IMR-90 (cell line): ENCODE measurements around the gene DEF6. TPM values are rescaled to one million over a fixed set of nuclear protein-coding genes. Genes with fewer than 3 reads are reported as not detected.

Experiments
- ATAC-seq: fragments of 200-7000 bp; cut with Tn5 transposase; 2 replicates; pipeline ENCODE4 v1.9.1; 2020; ENCODE audit warnings: low read depth, mild to moderate bottlenecking, moderate library complexity
- BruUV-seq: library from RNA; stranded (reverse); fragments of 400-500 nt; replicated peaks from 2 replicates; lab custom pipeline; 2021; lab: Mats Ljungman, UMichigan
- CTCF ChIA-PET: fragments of 300-600 bp; formaldehyde crosslinking; extraction: SDS; loops from one replicate; lab custom pipeline; 2021; ENCODE audit warnings: antibody characterized with exemption; lab: Yijun Ruan, JAX
- POLR2A ChIA-PET: fragments of 300-600 bp; sonication (Branson Sonifier 250); formaldehyde crosslinking; loops from one replicate; lab custom pipeline; 2022; ENCODE audit warnings: antibody characterized with exemption; ENCODE audit not compliant: unreplicated experiment; lab: Charles Lee
- DNase-seq: peaks from one replicate; pipeline ENCODE4 v3.0.0; 2013
- H2AFZ ChIP-seq: replicated peaks from 2 replicates; pipeline ENCODE3; 2013; ENCODE audit warnings: low read length, mild to moderate bottlenecking; ENCODE audit not compliant: poor library complexity
- H2AK5ac ChIP-seq: 2 replicates; pipeline ENCODE4 v1.6.1; 2013; ENCODE audit warnings: low read depth, low read length, inconsistent platforms
- H2AK9ac ChIP-seq: replicated peaks from 2 replicates; pipeline ENCODE3; 2013; ENCODE audit warnings: mild to moderate bottlenecking, low read depth, low read length, moderate library complexity; ENCODE audit not compliant: poor library complexity
- H2BK120ac ChIP-seq: 2 replicates; pipeline ENCODE4 v1.6.1; 2013; ENCODE audit warnings: low read depth, low read length, inconsistent platforms
- H2BK15ac ChIP-seq: 3 replicates; pipeline ENCODE4 v1.6.1; 2013; ENCODE audit warnings: low read depth, low read length, inconsistent platforms
- H2BK20ac ChIP-seq: 2 replicates; pipeline ENCODE4 v1.6.1; 2013; ENCODE audit warnings: low read depth, mild to moderate bottlenecking, inconsistent platforms, low read length, moderate library complexity
- H2BK5ac ChIP-seq: 2 replicates; pipeline ENCODE4 v1.6.1; 2013; ENCODE audit warnings: mild to moderate bottlenecking, low read depth, low read length, inconsistent platforms; ENCODE audit not compliant: poor library complexity, severe bottlenecking
- H3K14ac ChIP-seq: replicated peaks from 2 replicates; pipeline ENCODE4 v1.6.1; 2013; ENCODE audit warnings: low read depth, low read length, inconsistent platforms
- H3K18ac ChIP-seq: 2 replicates; pipeline ENCODE4 v1.6.1; 2013; ENCODE audit warnings: low read depth, low read length, control low read depth
- H3K23ac ChIP-seq: 2 replicates; pipeline ENCODE4 v1.6.1; 2013; ENCODE audit warnings: low read depth, low read length, inconsistent platforms
- H3K27ac ChIP-seq: 2 replicates; pipeline ENCODE4 v1.5.1; 2013; ENCODE audit warnings: mild to moderate bottlenecking, control low read depth, low read length; ENCODE audit not compliant: insufficient read depth
- H3K27me3 ChIP-seq: 2 replicates; pipeline ENCODE4 v1.6.1; 2013; ENCODE audit warnings: low read length; ENCODE audit not compliant: control insufficient read depth, insufficient read depth
- H3K36me3 ChIP-seq: 2 replicates; pipeline ENCODE4 v1.6.1; 2013; ENCODE audit warnings: low read length, mixed read lengths; ENCODE audit not compliant: control insufficient read depth, insufficient read depth
- H3K4ac ChIP-seq: 2 replicates; pipeline ENCODE4 v1.6.1; 2013; ENCODE audit warnings: low read depth, low read length, inconsistent platforms
- H3K4me1 ChIP-seq: 2 replicates; pipeline ENCODE4 v1.6.1; 2013; ENCODE audit warnings: low read length, mixed read lengths; ENCODE audit not compliant: control insufficient read depth, insufficient read depth
- H3K4me2 ChIP-seq: 2 replicates; pipeline ENCODE4 v1.6.1; 2013; ENCODE audit warnings: low read depth, mild to moderate bottlenecking, control low read depth, low read length, moderate library complexity
- H3K4me3 ChIP-seq: 2 replicates; pipeline ENCODE4 v1.5.1; 2013; ENCODE audit warnings: low read depth, mild to moderate bottlenecking, control low read depth, low read length, moderate library complexity; ENCODE audit not compliant: insufficient read depth
- H3K56ac ChIP-seq: 2 replicates; pipeline ENCODE4 v1.6.1; 2013; ENCODE audit warnings: low read length, inconsistent platforms; ENCODE audit not compliant: insufficient read depth; ENCODE audit errors: extremely low read depth
- H3K79me1 ChIP-seq, 2 experiments: 2 replicates each; pipeline ENCODE4 v1.6.1; 2013; ENCODE audit warnings: low read length in 2 of 2, inconsistent platforms in 1 of 2, low read depth in 1 of 2
- H3K9ac ChIP-seq: 2 replicates; pipeline ENCODE4 v1.6.1; 2013; ENCODE audit warnings: low read depth, low read length, control low read depth
- H3K9me1 ChIP-seq: 2 replicates; pipeline ENCODE4 v1.6.1; 2013; ENCODE audit warnings: low read length, inconsistent platforms; ENCODE audit not compliant: insufficient read depth
- H3K9me3 ChIP-seq: 2 replicates; pipeline ENCODE4 v1.6.1; 2013; ENCODE audit warnings: low read length; ENCODE audit not compliant: control insufficient read depth, insufficient read depth
- H4K20me1 ChIP-seq: 2 replicates; pipeline ENCODE4 v1.6.1; 2013; ENCODE audit warnings: low read length, inconsistent platforms; ENCODE audit not compliant: insufficient read depth
- H4K5ac ChIP-seq: 2 replicates; pipeline ENCODE4 v1.6.1; 2013; ENCODE audit warnings: mild to moderate bottlenecking, low read depth, low read length, control low read depth
- H4K8ac ChIP-seq, 2 experiments: 2 replicates each; pipeline ENCODE4 v1.6.1; 2013; ENCODE audit warnings: low read depth in 2 of 2, low read length in 2 of 2, control low read depth in 1 of 2, inconsistent platforms in 1 of 2
- H4K91ac ChIP-seq: 2 replicates; pipeline ENCODE4 v1.6.1; 2013; ENCODE audit warnings: low read depth, low read length, inconsistent platforms; ENCODE audit not compliant: insufficient read depth
- BHLHE40 ChIP-seq: fragments of 150-350 bp; IDR thresholded peaks from 2 replicates; pipeline ENCODE4 v1.6.1; 2016; ENCODE audit warnings: mild to moderate bottlenecking, low read depth, low read length
- CHD1 ChIP-seq: IDR thresholded peaks from 2 replicates; pipeline ENCODE4 v1.6.1; 2012; ENCODE audit warnings: low read depth, low read length, improper control_type of control experiment
- NFE2L2 ChIP-seq: fragments of 150-350 bp; IDR thresholded peaks from 2 replicates; pipeline ENCODE4 v1.6.1; 2016; ENCODE audit warnings: low read depth, mild to moderate bottlenecking, low read length
- POLR2A ChIP-seq: IDR thresholded peaks from 2 replicates; pipeline ENCODE4 v1.6.1; 2012; ENCODE audit warnings: mild to moderate bottlenecking, low read depth, low read length
- WGBS, 2 experiments: methylation state at CpG; one replicate each; pipeline versions ENCODE4 v1.1.5 to v1.1.7; 2013; ENCODE audit warnings: missing lambda C conversion rate in 2 of 2; ENCODE audit not compliant: insufficient read length in 1 of 2; ENCODE audit errors: extremely low coverage in 2 of 2; 5-methylcytosine and 5-hydroxymethylcytosine counted together
- dilution Hi-C: fragments of 300-500 bp; cut with HindIII; formaldehyde crosslinking; loops from one replicate; pipeline ENCODE4 v1.14.3; 2018; ENCODE audit warnings: low sequenced_read_pairs; ENCODE audit not compliant: unreplicated experiment
- in situ Hi-C: fragments of 300-500 bp; cut with MboI; formaldehyde crosslinking; loops from 3 replicates; pipeline ENCODE4 v1.14.3; 2019; ENCODE audit warnings: low sequenced_read_pairs, inconsistent platforms, mixed read lengths
- intact Hi-C: fragments of 100-400 bp; cut with micrococcal nuclease; formaldehyde crosslinking; loops from 2 replicates; pipeline ENCODE4 v1.10.0; 2022
- polyA plus RNA-seq, 3 experiments: library from polyadenylated mRNA; depleted of rRNA; stranded (reverse); fragments of >200 nt; gene quantifications; 2 replicates each; pipeline ENCODE4 v1.2.3, GENCODE V29; 2012; ENCODE audit warnings: low replicate concordance in 1 of 3
- total RNA-seq: library from RNA; depleted of rRNA; stranded (reverse); fragments of >200 nt; gene quantifications from 2 replicates; pipeline ENCODE4 v1.2.3, GENCODE V29; 2012; rRNA removed

The DEF6 gene
- total and polyA plus RNA-seq, 2 of the 4 experiments (the other 2 are of a cell fraction), result 2.5 to 4.2 TPM

GRCh38 chr6:35370124-35370741 lies 72.6 kb downstream of the DEF6 start (continued):
- peak; percentile 41 for TF ChIP-seq BHLHE40
- peak; percentile 63 for TF ChIP-seq POLR2A

GRCh38 chr6:35370785-35371493 lies 73.3 kb downstream of the DEF6 start:
- Histone ChIP-seq H4K91ac (peak overlapping the region; percentile 97), H2AK9ac (peak overlapping the region; percentile 96), H3K14ac (peak overlapping the region; percentile 50), H2BK15ac (peak overlapping the region; percentile 95), H3K23ac (peak overlapping the region; percentile 91; the same call in 1 of the 2 replicates), H2BK120ac (peak overlapping the region; percentile 97), H4K5ac (peak overlapping the region; percentile 45; the same call in 1 of the 2 replicates), H3K4me2 (peak overlapping the region; percentile 3; the same call in 1 of the 2 replicates), H2BK20ac (peak overlapping the region; percentile 95), H4K8ac (peak overlapping the region; percentile 14 to 92), H2BK5ac (peak overlapping the region; percentile 97), H2AK5ac (peak overlapping the region; percentile 98), H3K27me3 (no peaks in the 10 kb centered on the region), H4K20me1 (peaks cover 13% of the 10 kb centered on the region), H3K4ac (peak overlapping the region; percentile 98), H3K4me3 (no peak overlapping the region), H3K56ac (no peak overlapping the region), H3K4me1 (peaks cover 28% of the 10 kb centered on the region), H3K18ac (peak overlapping the region; percentile 8), H3K27ac (peak overlapping the region; percentile 76), H3K9ac (no peak overlapping the region), H3K36me3 (peaks cover 9% of the 10 kb centered on the region), H3K9me1 (peaks cover 37% of the 10 kb centered on the region), H3K9me3 (no peaks in the 10 kb centered on the region), H2AFZ (peak overlapping the region; percentile 85), H3K79me1 (peaks cover 53 to 90% of the 10 kb centered on the region in 2 experiments)
- ATAC-seq, result peak; percentile 7; the same call in 1 of the 2 replicates
- POLR2A ChIA-PET, result no interaction called here
- DNase-seq, result peak; percentile 57
- dilution Hi-C loops, result no loop called here
- in situ Hi-C loops, result no loop called here
- CTCF ChIA-PET, result interaction anchor here (0.7 to 1.6 kb wide), 3 partner anchors 15 to 49 kb away, joined by 3 to 4 read pairs (median 4); no protein-coding TSS in a partner anchor
- peak; percentile 66; the same call in 1 of the 2 replicates for TF ChIP-seq NFE2L2
- no peak for TF ChIP-seq CHD1
- intact Hi-C loops, result no loop called here
- 97% methylated on average over 5 of the region's 9 CpGs; no CpG with 5 or more reads in 1 of the 2 experiments for WGBS, 2 experiments
- BruUV-seq, result no TSS peak

Other genes with a start within 250 kb of the DEF6 start
- gene TCP11, start 156.5 kb upstream of the DEF6 start, total RNA-seq, result 0.36 and 0.56 TPM in 2 replicates
- 0.30 and 0.34 TPM in 2 replicates for gene TCP11, start 156.5 kb upstream of the DEF6 start, polyA plus RNA-seq (2012; rRNA removed)
- gene SCUBE3, start 83.9 kb upstream of the DEF6 start, total RNA-seq, result 19.9 and 21.1 TPM in 2 replicates
- 41.5 and 45.5 TPM in 2 replicates for gene SCUBE3, start 83.9 kb upstream of the DEF6 start, polyA plus RNA-seq (2012; rRNA removed)
- gene ZNF76, start 38.1 kb upstream of the DEF6 start, total RNA-seq, result 15.3 and 19.9 TPM in 2 replicates
- 21.1 and 22.5 TPM in 2 replicates for gene ZNF76, start 38.1 kb upstream of the DEF6 start, polyA plus RNA-seq (2012; rRNA removed)
- gene PPARD, start 44.7 kb downstream of the DEF6 start, total RNA-seq, result 10.0 and 10.4 TPM in 2 replicates
- 69.0 and 78.3 TPM in 2 replicates for gene PPARD, start 44.7 kb downstream of the DEF6 start, polyA plus RNA-seq (2012; rRNA removed)
- 7.5 and 9.1 TPM in 2 replicates for gene FANCE, start 154.5 kb downstream of the DEF6 start, total RNA-seq
- 6.8 and 7.1 TPM in 2 replicates for gene FANCE, start 154.5 kb downstream of the DEF6 start, polyA plus RNA-seq (2012; rRNA removed)
- gene RPL10A, start 170.6 kb downstream of the DEF6 start, total RNA-seq, result 1,746 and 2,310 TPM in 2 replicates
- gene RPL10A, start 170.6 kb downstream of the DEF6 start, polyA plus RNA-seq (2012; rRNA removed), result 3,153 and 3,261 TPM in 2 replicates
- gene TEAD3, start 199.3 kb downstream of the DEF6 start, total RNA-seq, result 5.0 and 5.2 TPM in 2 replicates
- gene TEAD3, start 199.3 kb downstream of the DEF6 start, polyA plus RNA-seq (2012; rRNA removed), result 25.0 and 28.0 TPM in 2 replicates
- gene TULP1, start 215.1 kb downstream of the DEF6 start, total RNA-seq, result not detected in 2 replicates
- gene TULP1, start 215.1 kb downstream of the DEF6 start, polyA plus RNA-seq (2012; rRNA removed), result not detected in 2 replicates